GM12874 (cell line): ENCODE results near the gene CAPN15.

Experiments
- TF ChIP-seq, protein P1 (sequence below): IDR thresholded peaks from 2 replicates; pipeline ENCODE4 v1.5.1; 2011; ENCODE audit warnings: low read depth, mild to moderate bottlenecking, control low read depth, low read length, moderate library complexity; ENCODE audit not compliant: insufficient read depth

CAPN15 gene

DNA sequence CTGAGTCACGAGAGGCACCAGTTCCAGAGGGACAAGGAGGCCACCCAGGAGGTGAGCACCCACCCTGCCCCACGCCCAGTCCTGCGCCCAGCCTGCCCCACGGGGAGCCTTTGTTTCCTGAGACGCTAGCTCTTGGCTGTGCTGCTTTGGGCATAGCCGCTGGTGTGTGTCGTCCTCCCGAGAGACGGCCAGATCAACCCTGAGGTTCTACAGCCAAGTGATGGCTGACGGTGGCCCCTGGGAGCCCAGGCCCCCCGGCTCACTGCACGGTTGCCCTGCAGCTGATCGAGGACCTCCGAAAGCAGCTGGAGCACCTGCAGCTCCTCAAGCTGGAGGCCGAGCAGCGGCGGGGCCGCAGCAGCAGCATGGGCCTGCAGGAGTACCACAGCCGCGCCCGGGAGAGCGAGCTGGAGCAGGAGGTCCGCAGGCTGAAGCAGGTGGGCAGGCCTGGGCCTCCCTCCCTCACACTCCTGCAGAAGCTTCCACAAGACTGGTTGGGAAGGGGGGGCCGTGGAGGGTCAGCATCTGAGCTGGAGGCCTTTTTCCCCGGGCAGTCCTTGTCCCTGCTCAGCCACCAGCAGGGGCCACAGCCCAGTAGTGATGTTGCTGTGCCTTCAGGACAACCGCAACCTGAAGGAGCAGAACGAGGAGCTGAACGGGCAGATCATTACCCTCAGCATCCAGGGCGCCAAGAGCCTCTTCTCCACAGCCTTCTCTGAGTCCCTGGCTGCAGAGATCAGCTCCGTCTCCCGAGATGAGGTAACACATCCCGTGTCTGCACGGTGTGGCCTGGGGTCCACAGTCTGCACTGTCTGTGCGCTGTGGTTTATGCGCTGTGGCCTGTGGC lies 7.4 kb upstream of the CAPN15 start:
- TF ChIP-seq, protein P1, sequence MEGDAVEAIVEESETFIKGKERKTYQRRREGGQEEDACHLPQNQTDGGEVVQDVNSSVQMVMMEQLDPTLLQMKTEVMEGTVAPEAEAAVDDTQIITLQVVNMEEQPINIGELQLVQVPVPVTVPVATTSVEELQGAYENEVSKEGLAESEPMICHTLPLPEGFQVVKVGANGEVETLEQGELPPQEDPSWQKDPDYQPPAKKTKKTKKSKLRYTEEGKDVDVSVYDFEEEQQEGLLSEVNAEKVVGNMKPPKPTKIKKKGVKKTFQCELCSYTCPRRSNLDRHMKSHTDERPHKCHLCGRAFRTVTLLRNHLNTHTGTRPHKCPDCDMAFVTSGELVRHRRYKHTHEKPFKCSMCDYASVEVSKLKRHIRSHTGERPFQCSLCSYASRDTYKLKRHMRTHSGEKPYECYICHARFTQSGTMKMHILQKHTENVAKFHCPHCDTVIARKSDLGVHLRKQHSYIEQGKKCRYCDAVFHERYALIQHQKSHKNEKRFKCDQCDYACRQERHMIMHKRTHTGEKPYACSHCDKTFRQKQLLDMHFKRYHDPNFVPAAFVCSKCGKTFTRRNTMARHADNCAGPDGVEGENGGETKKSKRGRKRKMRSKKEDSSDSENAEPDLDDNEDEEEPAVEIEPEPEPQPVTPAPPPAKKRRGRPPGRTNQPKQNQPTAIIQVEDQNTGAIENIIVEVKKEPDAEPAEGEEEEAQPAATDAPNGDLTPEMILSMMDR: no peak

DNA sequence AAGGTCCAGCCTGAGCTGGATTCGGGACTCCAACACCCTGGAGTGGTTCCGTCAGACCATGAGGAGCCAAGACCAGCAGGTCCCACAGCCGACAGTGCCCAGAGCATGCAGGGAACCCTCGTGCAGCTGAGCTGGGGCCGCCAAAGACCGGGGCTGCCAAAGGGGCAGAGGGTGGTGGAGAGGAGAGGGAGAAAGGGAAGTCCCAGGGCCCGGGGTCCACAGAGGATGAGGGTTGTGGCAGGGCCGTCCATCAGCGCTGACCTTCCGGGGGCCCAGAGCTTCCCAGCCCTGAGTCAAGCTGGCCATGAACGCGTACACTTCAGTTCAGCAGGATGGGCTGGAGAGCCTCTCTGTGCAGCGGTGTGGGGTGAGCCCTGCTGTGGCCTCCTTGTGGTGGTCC lies 6.7 kb upstream of the CAPN15 start:
- TF ChIP-seq, protein P1: no peak

DNA sequence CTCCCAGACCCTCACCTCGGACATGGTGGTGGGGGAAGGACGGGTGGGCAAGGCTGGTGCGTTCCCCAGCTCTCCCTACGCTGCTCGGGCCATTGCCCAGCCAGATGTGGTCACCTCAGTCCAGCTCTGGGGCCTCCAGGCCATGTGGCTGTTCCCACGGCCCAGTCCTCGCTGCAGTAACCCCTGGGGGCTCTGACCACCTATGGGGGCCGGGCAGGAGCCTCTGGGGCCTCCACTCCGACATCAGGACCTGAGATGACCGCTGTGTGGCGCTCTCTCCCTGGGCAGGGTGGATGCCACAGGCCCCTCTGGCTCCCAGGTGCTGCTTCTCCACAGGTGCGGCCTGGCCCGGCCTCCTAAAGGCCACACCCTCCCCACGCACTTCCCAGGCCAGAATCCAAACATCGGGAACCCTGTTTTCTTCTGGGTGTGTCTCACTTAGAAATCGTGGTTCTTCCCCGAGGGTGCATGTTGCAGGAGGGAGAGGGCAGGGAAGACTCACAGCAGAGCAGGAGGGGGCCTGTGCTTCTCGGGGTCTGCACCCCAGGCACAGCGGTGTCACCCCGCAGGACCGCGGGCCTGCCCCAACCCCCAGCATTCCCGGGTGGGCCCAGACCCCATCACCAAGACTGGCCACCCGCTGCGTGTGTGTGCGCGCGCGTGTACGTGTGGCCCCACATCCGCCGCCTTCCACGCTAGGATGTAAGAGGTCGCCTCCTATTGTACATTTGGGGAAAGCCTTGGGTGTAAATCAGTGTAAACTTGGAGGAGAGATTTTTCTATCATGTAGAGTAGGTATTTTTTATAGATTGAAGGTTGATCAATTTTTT lies 5.9 kb upstream of the CAPN15 start:
- TF ChIP-seq, protein P1: peak; percentile 21; the same call in 1 of the 2 replicates

DNA sequence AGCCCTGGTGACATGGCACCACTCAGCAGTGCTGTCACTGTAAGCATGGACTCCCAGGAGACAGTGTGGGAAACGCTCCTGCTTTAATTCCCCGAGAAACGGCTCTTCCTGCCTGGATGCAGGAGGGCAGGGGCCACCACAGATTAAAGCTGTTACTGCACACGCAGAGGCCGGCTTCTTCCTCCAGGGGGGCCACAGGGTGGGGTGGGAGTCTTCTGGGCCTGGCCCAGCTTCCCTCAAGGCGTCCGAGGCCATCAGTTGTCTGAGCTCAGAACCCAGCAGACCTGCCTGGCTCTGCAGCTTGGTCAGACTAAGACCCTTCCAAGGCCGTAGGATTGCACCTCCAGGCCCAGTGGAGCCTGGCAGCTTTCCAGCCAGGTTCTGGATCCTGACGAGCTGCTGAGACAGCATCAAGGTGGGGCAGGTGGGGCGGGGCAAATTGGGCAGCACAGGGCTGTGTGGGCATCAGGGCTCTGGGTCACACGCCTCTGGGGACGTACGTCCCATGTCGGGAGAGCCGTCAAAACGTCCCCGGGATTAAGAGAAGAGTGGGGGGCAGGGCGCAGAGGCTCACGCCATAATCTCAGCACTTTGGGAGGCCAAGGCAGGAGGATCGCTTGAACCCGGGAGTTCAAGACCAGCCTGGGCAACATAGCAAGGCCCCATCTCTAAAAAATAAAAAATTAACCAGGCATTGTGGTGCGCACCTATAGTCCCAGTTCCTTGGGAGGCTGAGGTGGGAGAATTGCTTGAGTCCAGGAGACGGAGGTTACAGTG lies 5.0 kb upstream of the CAPN15 start:
- TF ChIP-seq, protein P1: no peak

DNA sequence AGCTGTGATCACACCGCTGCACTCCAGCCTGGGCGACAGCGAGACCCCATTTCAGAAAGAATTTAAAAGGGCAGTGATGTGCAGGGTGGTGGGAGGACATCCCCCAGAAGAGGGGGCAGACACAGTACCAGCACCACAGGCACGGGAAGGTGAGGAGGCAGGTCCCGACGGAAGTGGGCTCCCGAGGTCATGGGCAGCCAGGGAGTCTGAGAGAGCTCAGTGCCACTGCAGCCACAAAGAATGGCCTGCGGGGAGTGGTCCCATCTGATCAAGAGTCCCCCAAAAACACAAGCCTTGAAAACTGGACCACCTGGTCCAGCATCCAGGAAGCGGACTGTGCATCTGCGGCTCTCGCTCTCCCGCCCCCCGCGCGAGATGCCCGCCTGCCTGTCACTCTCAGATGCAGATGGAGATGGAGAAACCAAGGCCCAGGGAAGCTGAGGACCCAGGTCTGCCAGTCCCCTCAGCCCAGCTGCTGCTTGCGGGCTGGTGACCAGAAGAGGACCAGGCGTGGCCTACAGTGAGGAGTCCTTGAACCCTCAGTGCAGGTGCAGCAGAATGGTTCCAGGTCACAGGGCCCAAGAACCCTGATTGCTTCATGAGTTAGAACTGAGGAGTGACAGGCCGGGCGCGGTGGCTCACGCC lies 4.3 kb upstream of the CAPN15 start:
- TF ChIP-seq, protein P1: no peak

DNA sequence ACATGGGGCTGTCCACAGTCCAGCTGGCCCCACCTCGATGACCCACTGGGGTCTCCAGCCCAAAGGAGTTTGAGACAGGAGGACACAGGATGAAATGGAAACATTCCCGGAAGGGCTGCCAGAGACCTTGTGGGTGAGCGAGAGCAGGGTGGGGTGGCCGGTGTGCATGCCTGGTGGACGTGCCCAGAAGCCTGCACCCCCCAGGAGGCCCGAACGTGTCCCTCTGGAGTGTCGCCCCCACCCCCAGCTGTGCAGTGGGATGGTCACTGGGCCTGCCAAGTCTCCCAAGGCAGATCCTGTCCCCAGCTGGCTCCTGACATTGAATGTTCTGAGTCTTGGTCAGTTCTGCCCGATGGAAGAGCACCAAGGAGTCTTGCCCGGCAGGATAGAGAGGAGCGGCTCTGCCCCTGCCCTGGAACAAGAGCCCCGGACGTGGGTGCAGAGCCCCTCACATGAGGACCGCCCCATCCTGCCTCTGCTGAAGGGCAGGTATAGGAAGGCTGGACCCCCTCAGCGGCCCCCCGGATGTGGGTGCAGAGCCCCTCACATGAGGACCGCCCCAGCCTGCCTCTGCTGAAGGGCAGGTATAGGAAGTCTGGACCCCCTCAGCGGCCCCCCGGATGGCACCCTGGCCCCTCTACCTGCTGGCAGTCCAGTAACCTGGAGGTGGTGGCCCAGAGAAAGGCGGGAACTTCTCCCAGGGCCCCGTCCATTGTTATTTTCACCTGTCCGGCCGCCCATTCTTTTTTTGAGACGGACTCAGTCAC lies 3.1 kb upstream of the CAPN15 start:
- TF ChIP-seq, protein P1: no peak
